GM19023 (cell line): ENCODE data around the gene TRPC4.

Experiments used
- ATAC-seq: cut with Tn5 transposase; IDR thresholded peaks from one replicate; pipeline ENCODE4 v1.9.1; 2021; ENCODE audit warnings: mild to moderate bottlenecking, moderate library complexity; ENCODE audit not compliant: unreplicated experiment

Gene TRPC4

DNA sequence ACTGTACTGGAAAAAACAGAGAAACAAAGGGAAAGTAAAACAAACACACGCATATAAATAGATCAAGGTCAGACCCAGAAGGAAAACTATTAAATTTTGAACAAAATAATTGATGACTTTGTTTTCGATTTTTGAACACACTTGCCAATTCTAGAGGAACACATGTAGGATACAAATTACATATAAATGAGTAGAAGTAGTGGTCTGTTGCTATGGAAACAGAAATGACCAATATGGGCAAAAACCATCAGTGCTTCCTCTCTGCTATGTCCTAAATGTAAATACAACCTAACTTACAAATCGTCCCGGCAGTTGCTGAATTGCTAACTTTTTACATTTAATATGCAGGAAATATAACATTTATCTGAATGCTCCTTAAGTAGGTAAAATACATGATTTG, 205.8 kb downstream of the TRPC4 start:
- ATAC-seq: no peak

DNA sequence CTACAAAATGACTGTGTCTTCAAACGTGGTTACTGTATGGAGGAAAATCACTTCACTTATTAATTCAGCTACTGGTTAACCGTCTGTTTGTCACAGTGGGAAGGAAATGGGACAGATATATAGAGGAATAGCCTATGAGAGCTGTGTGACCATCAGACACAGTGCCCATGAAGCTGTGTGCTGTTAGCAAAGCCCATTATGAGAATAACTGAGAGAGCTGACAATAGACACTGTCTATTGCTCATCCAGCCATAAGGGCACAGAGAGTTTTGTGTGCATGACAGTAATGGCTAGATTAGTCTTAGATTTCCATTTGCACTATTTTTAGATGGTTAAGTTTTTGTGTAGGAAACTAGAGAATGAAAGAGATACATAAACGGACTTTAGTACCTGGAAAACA, 206.9 kb downstream of the TRPC4 start:
- no peak for ATAC-seq

- ATAC-seq: no peak
These were observed 211.6 kb downstream of the TRPC4 start for GRCh38 chr13:37657956-37658355.

DNA sequence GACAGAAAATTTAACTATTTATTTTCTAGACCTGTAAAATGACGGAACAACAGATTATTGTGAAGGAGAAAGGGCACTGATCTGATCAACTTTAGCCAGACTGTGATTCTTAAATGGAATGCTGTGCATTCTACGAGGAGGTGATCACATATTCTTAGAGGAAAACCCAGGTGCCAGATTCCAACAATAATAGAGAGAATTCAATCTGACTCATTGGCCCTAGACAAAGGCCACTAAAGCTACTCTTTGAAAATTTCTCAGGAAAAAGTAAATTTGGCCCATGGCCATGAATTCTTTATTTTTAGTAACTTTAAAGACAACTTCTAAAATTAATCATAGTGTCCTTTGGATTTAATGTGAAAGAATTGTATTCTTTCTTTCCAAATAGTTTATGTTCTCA, 212.4 kb downstream of the TRPC4 start:
- ATAC-seq: no peak

DNA sequence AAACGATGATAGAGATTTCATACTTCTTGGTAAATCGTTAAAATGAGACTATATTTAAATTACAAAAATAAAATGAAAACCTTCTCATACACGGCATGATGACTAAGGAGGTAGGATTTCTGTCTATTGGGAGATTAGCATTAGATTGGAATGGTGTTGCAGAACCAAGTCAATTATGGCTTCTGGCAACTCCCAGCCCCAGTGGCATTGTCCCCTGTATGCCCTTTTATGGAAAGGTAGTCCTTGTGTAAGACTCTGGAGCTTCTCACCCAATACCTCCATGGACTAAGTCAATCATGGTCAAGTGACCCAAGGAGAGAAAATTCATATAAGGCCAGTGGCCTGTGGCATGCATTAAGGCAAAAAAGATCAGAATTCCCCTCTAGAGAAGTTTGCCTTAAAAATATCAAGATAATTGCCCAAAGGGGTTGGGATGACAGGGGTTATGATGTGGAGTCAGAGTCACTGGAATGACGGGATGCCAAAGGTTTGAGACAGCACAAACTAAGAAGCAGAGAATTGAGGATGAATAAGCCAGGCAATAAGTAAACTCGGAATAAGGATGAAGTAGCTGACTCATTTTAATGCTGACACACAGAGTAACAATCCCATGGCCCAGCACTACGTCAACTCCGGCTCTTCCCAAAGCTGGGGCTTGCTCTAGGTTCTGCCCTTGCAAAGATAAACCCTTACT, 213.2 kb downstream of the TRPC4 start:
- ATAC-seq: no peak

DNA sequence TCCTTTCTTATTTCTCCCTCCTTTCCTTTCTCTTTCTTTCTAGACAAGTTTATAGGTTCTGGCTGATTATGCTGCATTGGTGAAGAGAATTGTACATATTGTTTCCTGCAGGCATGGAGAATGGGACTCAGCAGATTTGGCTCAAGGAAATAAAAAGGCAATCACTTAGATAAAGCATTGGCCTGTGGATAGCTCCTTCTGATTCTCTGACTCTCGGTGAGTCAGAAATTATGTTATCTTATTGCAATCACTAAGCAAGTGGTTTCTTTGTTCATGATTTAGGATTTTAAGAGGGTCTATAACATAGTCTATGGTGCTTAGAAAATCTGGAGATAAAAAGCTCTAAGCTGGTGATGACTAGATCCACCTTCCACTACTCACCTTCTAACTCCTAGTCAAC, 217.0 kb downstream of the TRPC4 start:
- no peak for ATAC-seq

DNA sequence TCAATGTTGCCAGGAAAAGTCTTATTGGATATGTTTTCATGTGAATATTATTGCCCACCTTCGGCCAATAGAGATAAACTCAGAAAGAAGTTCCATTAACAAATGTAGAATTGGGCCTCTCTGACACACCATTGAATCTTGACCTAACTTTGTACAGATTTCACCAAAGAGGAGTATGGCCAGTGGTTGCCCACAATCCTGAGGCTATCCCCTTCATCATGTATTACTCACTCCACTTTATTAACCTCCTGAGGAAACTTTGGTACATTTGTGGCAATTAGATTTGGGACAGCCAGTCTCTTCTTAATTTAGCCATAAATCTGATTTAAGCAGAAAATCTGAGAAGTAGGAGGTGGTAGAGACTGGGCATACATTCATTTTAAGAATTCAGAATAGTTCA, 217.7 kb downstream of the TRPC4 start:
- ATAC-seq: no peak

- ATAC-seq: no peak
These were observed 221.0 kb downstream of the TRPC4 start for GRCh38 chr13:37648609-37649008.

- ATAC-seq: no peak
These were observed 222.4 kb downstream of the TRPC4 start for GRCh38 chr13:37647031-37647650.

DNA sequence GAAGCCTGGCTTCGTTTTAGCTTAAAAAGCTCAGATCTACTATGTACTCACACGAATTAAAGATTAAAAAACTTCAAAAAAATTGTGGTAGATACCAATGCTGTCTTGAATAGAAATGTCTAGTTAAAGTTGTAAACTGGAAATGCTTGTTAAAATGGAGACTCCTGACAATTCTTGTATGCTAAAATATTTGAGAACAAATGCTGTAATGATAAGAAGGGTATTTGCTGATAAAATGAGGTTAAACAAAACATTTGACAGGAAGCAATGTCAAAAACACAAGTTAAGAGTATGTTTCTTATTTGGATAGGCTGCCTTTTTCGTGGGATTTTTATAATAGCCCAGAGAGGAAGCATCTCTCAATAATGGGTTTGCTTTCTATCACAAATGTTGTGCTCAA, 223.0 kb downstream of the TRPC4 start:
- ATAC-seq: no peak

DNA sequence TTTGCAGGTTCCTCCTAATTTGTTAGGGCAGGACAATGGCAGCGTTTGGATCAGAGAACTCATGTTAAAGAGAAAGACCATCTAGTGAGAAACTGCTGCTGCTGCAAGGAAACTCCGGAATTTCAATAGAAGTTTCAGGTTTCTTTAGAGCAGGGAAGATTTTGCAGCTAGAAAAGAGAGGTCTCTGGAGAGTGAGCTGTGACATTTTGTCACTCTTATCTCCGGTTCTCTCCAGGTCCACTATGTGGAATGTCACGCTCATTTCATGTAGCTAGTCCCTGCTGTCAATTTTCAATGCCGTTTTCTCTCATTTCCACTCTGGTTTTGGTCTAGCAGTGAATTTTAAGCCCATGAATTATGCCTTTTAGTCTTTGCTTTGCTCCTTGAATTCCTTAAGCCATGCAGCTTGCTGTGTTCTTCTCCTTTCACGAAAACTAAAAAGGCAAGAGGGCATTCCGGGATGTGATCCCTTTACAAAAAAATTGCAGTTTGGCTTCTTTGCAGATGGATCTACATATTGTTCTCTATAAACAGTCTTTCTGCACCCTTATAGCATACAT, 224.3 kb downstream of the TRPC4 start:
- no peak for ATAC-seq

DNA sequence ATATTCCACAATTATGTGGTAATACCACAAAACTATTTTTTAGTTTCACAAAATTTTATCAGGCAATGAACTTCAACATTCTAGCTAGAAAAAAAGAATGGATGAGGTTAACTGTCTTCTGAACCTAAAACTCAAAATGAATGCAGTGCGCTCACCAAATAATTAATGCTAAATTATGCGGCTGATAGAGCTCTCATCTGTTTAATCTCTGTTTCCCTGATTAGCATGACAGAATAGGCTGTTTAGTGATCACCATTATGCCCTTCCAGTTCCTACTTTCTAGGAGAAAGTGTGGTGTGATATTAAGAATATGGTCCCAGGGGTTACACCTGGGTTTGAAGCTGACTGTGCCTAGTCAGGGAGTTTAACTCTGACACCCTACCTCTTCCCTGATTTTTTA, 228.2 kb downstream of the TRPC4 start:
- no peak for ATAC-seq

- ATAC-seq: no peak
These were observed 229.1 kb downstream of the TRPC4 start for GRCh38 chr13:37640499-37640898.

DNA sequence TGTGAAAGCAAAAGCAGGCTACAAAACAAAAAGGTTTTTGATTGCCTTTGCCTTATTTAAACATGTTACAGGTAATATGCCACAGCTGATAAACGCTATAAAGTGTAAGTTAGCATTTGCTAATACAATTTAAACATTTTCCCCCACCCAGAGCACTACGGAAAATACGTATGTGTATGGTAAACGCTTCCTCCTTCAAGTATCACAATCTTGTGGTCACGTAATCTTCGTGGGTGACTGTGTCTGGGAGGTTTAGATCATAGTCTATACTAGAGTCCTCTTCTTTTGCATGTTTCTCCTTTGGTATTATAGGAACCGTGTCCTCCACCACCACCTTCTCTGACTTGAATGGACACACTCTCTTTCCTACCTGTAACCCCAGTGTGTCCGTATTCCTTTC, 232.9 kb downstream of the TRPC4 start:
- ATAC-seq: no peak

DNA sequence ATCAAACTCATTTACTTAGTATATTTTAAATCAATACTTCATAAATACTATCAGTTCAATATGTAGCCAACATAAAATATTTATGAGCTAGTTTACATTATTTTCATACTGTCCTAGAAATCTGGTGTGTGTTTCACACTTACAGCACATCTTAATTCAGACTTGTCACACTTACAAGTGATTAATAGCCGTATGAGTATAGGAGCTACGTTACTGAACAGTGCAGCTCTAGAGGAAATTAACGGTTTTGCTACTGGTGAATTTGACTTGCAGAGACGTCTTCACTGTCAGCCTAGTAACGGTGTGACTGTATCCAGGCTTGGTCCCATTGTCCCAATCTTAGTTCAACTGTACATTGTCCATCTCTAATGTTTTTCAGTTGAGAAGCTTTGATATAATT, 237.3 kb downstream of the TRPC4 start:
- ATAC-seq: no peak

DNA sequence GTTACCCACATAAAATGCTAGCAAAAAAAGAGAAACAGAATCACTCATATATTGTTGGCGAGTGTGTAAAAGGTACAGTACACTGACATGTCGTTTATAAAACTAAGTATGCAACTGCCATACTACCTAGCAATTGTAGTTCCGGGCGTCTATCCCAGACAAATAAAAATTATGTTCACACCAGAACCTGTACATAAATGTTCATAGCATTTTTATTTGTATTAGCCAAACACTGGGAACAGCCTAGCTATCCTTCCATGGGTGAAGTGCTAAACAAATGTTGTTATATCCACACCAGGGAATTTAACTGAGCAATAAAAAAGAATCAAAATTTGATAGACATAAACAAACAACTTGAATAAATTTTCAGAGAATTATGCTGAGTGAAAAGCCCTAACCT, 242.1 kb downstream of the TRPC4 start:
- no peak for ATAC-seq

- no peak for ATAC-seq
These were observed 247.7 kb downstream of the TRPC4 start for GRCh38 chr13:37621811-37622361.

DNA sequence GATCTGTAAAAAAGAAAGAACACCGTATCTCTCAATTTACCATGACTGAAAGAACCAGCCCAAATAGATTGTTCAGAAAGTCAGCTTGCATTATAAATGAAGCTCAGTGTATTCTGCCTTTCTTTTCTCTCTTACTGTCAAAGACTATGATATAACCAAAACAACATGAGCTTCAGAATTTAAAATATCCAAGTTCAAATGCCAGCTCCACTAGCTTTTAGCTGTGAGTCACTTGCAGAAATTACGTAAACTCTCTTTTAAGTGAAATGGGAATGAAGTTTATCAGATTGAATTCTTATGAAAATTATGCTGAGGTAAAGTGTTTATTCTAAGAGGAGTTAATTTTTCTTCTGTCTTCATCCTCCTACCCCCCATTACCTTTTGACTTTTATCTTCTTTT, 251.0 kb downstream of the TRPC4 start:
- ATAC-seq: no peak

GRCh38 chr13:37617173-37617572, 252.4 kb downstream of the TRPC4 start:
- ATAC-seq: no peak

- ATAC-seq: no peak
These were observed 253.4 kb downstream of the TRPC4 start for GRCh38 chr13:37616131-37616530.

DNA sequence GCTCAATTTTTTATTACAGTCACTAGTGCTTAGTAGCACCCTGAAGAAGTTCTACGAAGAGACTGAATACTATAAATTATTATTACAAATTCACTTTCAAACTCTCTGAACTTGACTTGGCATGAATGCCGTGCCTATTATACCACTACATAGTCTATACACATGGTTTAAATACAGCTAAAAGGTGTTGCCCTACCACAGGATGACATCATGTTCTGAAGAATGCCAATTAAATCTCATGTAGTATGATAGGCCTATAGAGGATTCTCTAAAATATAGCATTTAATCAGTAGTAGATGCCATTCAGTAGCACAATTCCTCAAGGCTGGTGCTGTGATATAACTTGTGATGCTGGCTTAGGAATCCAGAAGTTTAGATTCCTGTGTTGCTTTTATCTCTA, 254.3 kb downstream of the TRPC4 start:
- ATAC-seq: no peak

GRCh38 chr13:37613638-37614037, 255.9 kb downstream of the TRPC4 start:
- ATAC-seq: no peak
